H1 (cell line): ENCODE measurements around the gene SLC66A3. TPM values are rescaled to one million over a fixed set of nuclear protein-coding genes. Genes with fewer than 3 reads are reported as not detected.

Experiments
- CTCF ChIA-PET: fragments of 300-600 bp; sonication (Branson Sonifier 250); formaldehyde crosslinking; loops from one replicate; lab custom pipeline; 2021; ENCODE audit not compliant: partially characterized antibody; lab: Charles Lee
- POLR2A ChIA-PET: fragments of 300-600 bp; sonication (Branson Sonifier 250); formaldehyde crosslinking; loops from one replicate; lab custom pipeline; 2021; ENCODE audit warnings: inconsistent platforms; ENCODE audit not compliant: partially characterized antibody; lab: Charles Lee
- DNase-seq, 2 experiments: peaks; one replicate each; pipeline versions ENCODE4 v3.0.0 to v3.0.0-alpha.2; 2010 to 2022; ENCODE audit warnings: low spot score in 2 of 2, low read depth in 1 of 2, mixed read lengths in 1 of 2
- FAIRE-seq: peaks from 2 replicates; lab custom pipeline; 2011; peaks lifted over from hg19 to GRCh38; lab: Jason Lieb, UNC
- H2AFZ ChIP-seq: 2 replicates; pipeline ENCODE4 v1.8.1; 2012; ENCODE audit warnings: low read length, inconsistent platforms
- H2AK5ac ChIP-seq: 2 replicates; pipeline ENCODE4 v1.6.1; 2013; ENCODE audit warnings: low read depth, low read length
- H2BK120ac ChIP-seq: replicated peaks from 2 replicates; pipeline ENCODE3; 2013; ENCODE audit warnings: low read depth, low read length, inconsistent platforms
- H2BK12ac ChIP-seq: 2 replicates; pipeline ENCODE4 v1.6.1; 2013; ENCODE audit warnings: low read depth, low read length
- H2BK15ac ChIP-seq: 2 replicates; pipeline ENCODE4 v1.6.1; 2013; ENCODE audit warnings: low read length
- H2BK20ac ChIP-seq: 2 replicates; pipeline ENCODE4 v1.6.1; 2013; ENCODE audit warnings: low read length
- H2BK5ac ChIP-seq: 2 replicates; pipeline ENCODE4 v1.6.1; 2013; ENCODE audit warnings: low read depth, low read length
- H3K14ac ChIP-seq: 2 replicates; pipeline ENCODE4 v1.6.1; 2013; ENCODE audit warnings: inconsistent platforms; ENCODE audit not compliant: insufficient read length
- H3K18ac ChIP-seq: 2 replicates; pipeline ENCODE4 v1.6.1; 2013; ENCODE audit warnings: low read length; ENCODE audit errors: extremely low read depth
- H3K23ac ChIP-seq: 2 replicates; pipeline ENCODE4 v1.6.1; 2013; ENCODE audit warnings: inconsistent platforms; ENCODE audit not compliant: insufficient read length
- H3K23me2 ChIP-seq: 2 replicates; pipeline ENCODE4 v1.6.1; 2013; ENCODE audit warnings: low read depth, low read length
- H3K27ac ChIP-seq: 2 replicates; pipeline ENCODE4 v1.6.1; 2011; ENCODE audit warnings: low read depth, low read length, inconsistent platforms
- H3K27me3 ChIP-seq, 4 experiments: replicated peaks in 1 of 4; 1 replicate in 1 of 4; 2 replicates in 3 of 4; pipeline versions ENCODE4 v1.6.1 to v1.8.1; 2011 to 2013; ENCODE audit warnings: low read length in 3 of 4, mild to moderate bottlenecking in 3 of 4, inconsistent platforms in 2 of 4, mixed read lengths in 2 of 4, moderate library complexity in 1 of 4; ENCODE audit not compliant: control insufficient read depth in 3 of 4, insufficient read depth in 3 of 4; ENCODE audit errors: extremely low read depth in 1 of 4
- H3K36me3 ChIP-seq, 4 experiments: 2 replicates each; pipeline versions ENCODE4 v1.6.1 to v1.8.1; 2011 to 2013; ENCODE audit warnings: mild to moderate bottlenecking in 4 of 4, low read length in 3 of 4, moderate library complexity in 2 of 4, control low read depth in 1 of 4, inconsistent platforms in 1 of 4; ENCODE audit not compliant: insufficient read depth in 4 of 4, control insufficient read depth in 2 of 4
- H3K4ac ChIP-seq: replicated peaks from 2 replicates; pipeline ENCODE3; 2013; ENCODE audit warnings: low read length, low read depth, mixed read lengths, inconsistent platforms; ENCODE audit not compliant: insufficient read length
- H3K4me1 ChIP-seq, 4 experiments: replicated peaks in 1 of 4; 1 replicate in 1 of 4; 2 replicates in 3 of 4; pipeline versions ENCODE4 v1.6.1 to v1.8.1; 2011 to 2013; ENCODE audit warnings: low read length in 3 of 4, inconsistent platforms in 2 of 4, mixed read lengths in 1 of 4; ENCODE audit not compliant: insufficient read depth in 4 of 4, control insufficient read depth in 3 of 4
- H3K4me2 ChIP-seq, 2 experiments: 2 replicates each; pipeline versions ENCODE4 v1.6.1 to v1.8.1; 2011 to 2013; ENCODE audit warnings: low read depth in 2 of 2, low read length in 2 of 2, control low read depth in 1 of 2, inconsistent platforms in 1 of 2, mild to moderate bottlenecking in 1 of 2; ENCODE audit not compliant: insufficient read depth in 1 of 2
- H3K4me3 ChIP-seq, 4 experiments: fragments of 200-600, 300-600 bp in 1 of 4; sonication (generic), shearing (Covaris generic), sonication (Bioruptor Twin) in 1 of 4; 2 replicates each; pipeline versions ENCODE4 v1.5.1 to v1.8.1; 2011 to 2016; ENCODE audit warnings: low read length in 4 of 4, low read depth in 3 of 4, control low read depth in 2 of 4, inconsistent platforms in 2 of 4, mild to moderate bottlenecking in 2 of 4, mixed read lengths in 1 of 4, moderate library complexity in 1 of 4; ENCODE audit not compliant: insufficient read depth in 2 of 4; ENCODE audit errors: extremely low read depth in 1 of 4
- H3K56ac ChIP-seq: replicated peaks from 2 replicates; pipeline ENCODE3; 2013; ENCODE audit warnings: low read depth, mild to moderate bottlenecking, mixed read lengths, low read length, inconsistent platforms; ENCODE audit not compliant: insufficient read length
- H3K79me1 ChIP-seq: 2 replicates; pipeline ENCODE4 v1.6.1; 2013; ENCODE audit warnings: low read depth, low read length, control low read depth
- H3K79me2 ChIP-seq, 2 experiments: 2 replicates each; pipeline versions ENCODE4 v1.6.1 to v1.8.1; 2012 to 2013; ENCODE audit warnings: low read length in 2 of 2, mild to moderate bottlenecking in 2 of 2, inconsistent platforms in 1 of 2; ENCODE audit not compliant: insufficient read depth in 2 of 2, control insufficient read depth in 1 of 2
- H3K9ac ChIP-seq, 4 experiments: replicated peaks in 1 of 4; 1 replicate in 1 of 4; 2 replicates in 3 of 4; pipeline versions ENCODE4 v1.6.1 to v1.8.1; 2011 to 2013; ENCODE audit warnings: low read depth in 3 of 4, low read length in 3 of 4, control low read depth in 2 of 4, mild to moderate bottlenecking in 2 of 4, moderate library complexity in 2 of 4, inconsistent platforms in 1 of 4; ENCODE audit errors: extremely low read depth in 1 of 4
- H3K9me3 ChIP-seq, 2 experiments: 2 replicates each; pipeline versions ENCODE4 v1.6.1 to v1.8.1; 2012 to 2013; ENCODE audit warnings: mild to moderate bottlenecking in 2 of 2, moderate library complexity in 2 of 2, control low read depth in 1 of 2, inconsistent platforms in 1 of 2, low read depth in 1 of 2, low read length in 1 of 2, mixed read lengths in 1 of 2; ENCODE audit not compliant: insufficient read depth in 2 of 2
- H4K20me1 ChIP-seq, 2 experiments: replicated peaks in 1 of 2; 2 replicates each; pipeline versions ENCODE3 to v1.8.1; 2011 to 2013; ENCODE audit warnings: inconsistent platforms in 2 of 2, low read length in 2 of 2, mild to moderate bottlenecking in 1 of 2; ENCODE audit not compliant: insufficient read depth in 2 of 2, control insufficient read depth in 1 of 2
- H4K5ac ChIP-seq: 2 replicates; pipeline ENCODE4 v1.6.1; 2013; ENCODE audit warnings: low read length, low read depth, mixed read lengths, inconsistent platforms; ENCODE audit not compliant: insufficient read length
- H4K8ac ChIP-seq: 2 replicates; pipeline ENCODE4 v1.8.0; 2013; ENCODE audit warnings: mild to moderate bottlenecking, moderate library complexity, low read length, inconsistent platforms; ENCODE audit not compliant: insufficient read depth; ENCODE audit errors: extremely low read depth
- H4K91ac ChIP-seq: replicated peaks from 2 replicates; pipeline ENCODE3; 2013; ENCODE audit warnings: low read length, mixed read lengths, inconsistent platforms; ENCODE audit not compliant: insufficient read length
- FOSL1 ChIP-seq: IDR thresholded peaks from 2 replicates; pipeline ENCODE4 v1.6.1; 2011; ENCODE audit warnings: mild to moderate bottlenecking, low read depth, low read length, moderate library complexity; ENCODE audit not compliant: insufficient read depth
- WGBS, 2 experiments: shearing (Covaris generic) in 1 of 2; methylation state at CpG; one replicate each; pipeline versions ENCODE4 v1.1.6 to v1.1.7; 2013 to 2015; ENCODE audit warnings: low lambda C conversion rate in 2 of 2, mixed read lengths in 2 of 2, inconsistent platforms in 1 of 2, low coverage in 1 of 2, missing lambda C conversion rate in 1 of 2; ENCODE audit not compliant: insufficient replicate concordance in 2 of 2, insufficient coverage in 1 of 2, insufficient read length in 1 of 2; ENCODE audit errors: extremely low coverage in 1 of 2, missing lambda C conversion rate in 1 of 2; 5-methylcytosine and 5-hydroxymethylcytosine counted together
- polyA plus RNA-seq, 7 experiments: library from polyadenylated mRNA; depleted of rRNA in 3 of 7; stranded (reverse) in 5 of 7; unstranded in 2 of 7; fragments of >200 nt in 5 of 7; fragments of 200-250 nt in 2 of 7; gene quantifications; 1 replicate in 5 of 7; 2 replicates in 1 of 7; 4 replicates in 1 of 7; pipeline versions ENCODE4 v1.2.1 to v1.2.3, GENCODE V29; 2011 to 2013; ENCODE audit warnings: missing spikeins in 2 of 7, mixed read lengths in 2 of 7
- total RNA-seq: library from RNA; stranded (reverse); fragmentation: NEBNext Ultra II Directional; extraction: Animal tissue kit (Norgen Biotek cat#: 25700); gene quantifications from 2 replicates; pipeline ENCODE4 v1.2.1, GENCODE V29; 2021

Gene SLC66A3
- total and polyA plus RNA-seq, 2 of the 8 experiments (the other 6 are each of a cell fraction or from before 2014, with no cell fraction given) = 8.7 to 27.8 TPM

DNA sequence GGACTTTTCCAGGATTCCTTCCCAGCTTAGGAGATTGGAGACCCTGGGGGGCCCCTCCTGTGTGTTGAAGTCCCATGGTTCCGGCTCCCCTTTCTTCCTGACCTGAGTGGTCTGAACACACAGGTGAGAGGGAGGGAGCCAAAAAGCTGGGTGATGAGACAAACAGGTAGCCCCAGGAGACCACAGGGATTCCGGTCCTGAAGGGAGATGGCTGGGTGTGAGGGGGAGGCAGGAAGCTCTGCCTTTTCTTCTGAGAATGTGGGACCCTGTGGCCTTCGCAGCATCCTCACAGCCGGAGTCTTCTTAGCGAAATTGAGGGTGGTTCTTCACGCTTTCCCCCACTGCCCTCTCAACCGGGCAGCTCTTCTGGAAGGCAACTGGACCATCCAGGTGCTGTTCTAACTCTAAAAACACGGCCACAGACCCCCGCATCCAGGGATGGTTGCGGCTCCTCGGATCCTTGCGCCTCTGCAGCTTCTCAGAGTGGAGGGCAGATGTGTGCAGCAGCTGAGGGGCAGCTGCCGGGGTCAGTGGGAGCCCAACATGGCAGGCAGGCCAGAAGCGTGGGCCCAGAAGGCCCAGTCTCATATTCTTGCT is 4.4 kb downstream of the SLC66A3 start:
- no peak overlapping the region for H4K91ac ChIP-seq
- no peaks in the 10 kb centered on the region; the same call in 1 of the 2 replicates for H3K23me2 ChIP-seq
- H3K27me3 ChIP-seq = peaks cover 0 to 8% (median 3%) of the 10 kb centered on the region in 4 experiments; a peak in 3 of 7 replicates
- H3K79me2 ChIP-seq = no peaks in the 10 kb centered on the region
- no peak for DNase-seq
- no peak for FAIRE-seq
- POLR2A ChIA-PET = no interaction called here
- 95% methylated on average over 13 of the region's 14 CpGs; no CpG with 5 or more reads in 1 of the 2 experiments for WGBS, 2 experiments
- CTCF ChIA-PET = interaction anchor here (1.1 to 11.4 kb wide), 2 partner anchors 24 to 28 kb away, joined by 3 to 111 read pairs; a partner anchor contains a TSS
- no peaks in the 10 kb centered on the region for H4K20me1 ChIP-seq
- H2AFZ ChIP-seq = no peak overlapping the region
- H3K9ac ChIP-seq = no peak overlapping the region
- no peak overlapping the region for H3K4me2 ChIP-seq
- H2AK5ac ChIP-seq = no peak overlapping the region
- no peak overlapping the region for H3K56ac ChIP-seq
- no peaks in the 10 kb centered on the region for H3K79me1 ChIP-seq
- H3K4me1 ChIP-seq = peaks cover 0 to 2% (median 0%) of the 10 kb centered on the region in 4 experiments; a peak in 2 of 7 replicates
- H3K18ac ChIP-seq = no peak overlapping the region
- H3K9me3 ChIP-seq = no peaks in the 10 kb centered on the region
- no peak overlapping the region for H3K27ac ChIP-seq
- no peak overlapping the region for H2BK120ac ChIP-seq
- no peak overlapping the region for H2BK5ac ChIP-seq
- no peak overlapping the region for H2BK12ac ChIP-seq
- H3K4me3 ChIP-seq = no peak overlapping the region
- no peak overlapping the region for H3K14ac ChIP-seq
- no peak overlapping the region for H4K8ac ChIP-seq
- no peak overlapping the region for H3K23ac ChIP-seq
- H2BK20ac ChIP-seq = no peak overlapping the region
- no peak overlapping the region for H3K4ac ChIP-seq
- TF ChIP-seq FOSL1 = no peak
- H2BK15ac ChIP-seq = no peak overlapping the region
- H3K36me3 ChIP-seq = no peaks in the 10 kb centered on the region
- H4K5ac ChIP-seq = no peak overlapping the region
